Measurements from ENCODE around the gene KRTAP5-6.
"Not testable (repeated sequence)": the region's sequence is repeated elsewhere in the genome, so short reads cannot be mapped to it uniquely, and the experiment has no call there.

KRTAP5-6 gene

DNA sequence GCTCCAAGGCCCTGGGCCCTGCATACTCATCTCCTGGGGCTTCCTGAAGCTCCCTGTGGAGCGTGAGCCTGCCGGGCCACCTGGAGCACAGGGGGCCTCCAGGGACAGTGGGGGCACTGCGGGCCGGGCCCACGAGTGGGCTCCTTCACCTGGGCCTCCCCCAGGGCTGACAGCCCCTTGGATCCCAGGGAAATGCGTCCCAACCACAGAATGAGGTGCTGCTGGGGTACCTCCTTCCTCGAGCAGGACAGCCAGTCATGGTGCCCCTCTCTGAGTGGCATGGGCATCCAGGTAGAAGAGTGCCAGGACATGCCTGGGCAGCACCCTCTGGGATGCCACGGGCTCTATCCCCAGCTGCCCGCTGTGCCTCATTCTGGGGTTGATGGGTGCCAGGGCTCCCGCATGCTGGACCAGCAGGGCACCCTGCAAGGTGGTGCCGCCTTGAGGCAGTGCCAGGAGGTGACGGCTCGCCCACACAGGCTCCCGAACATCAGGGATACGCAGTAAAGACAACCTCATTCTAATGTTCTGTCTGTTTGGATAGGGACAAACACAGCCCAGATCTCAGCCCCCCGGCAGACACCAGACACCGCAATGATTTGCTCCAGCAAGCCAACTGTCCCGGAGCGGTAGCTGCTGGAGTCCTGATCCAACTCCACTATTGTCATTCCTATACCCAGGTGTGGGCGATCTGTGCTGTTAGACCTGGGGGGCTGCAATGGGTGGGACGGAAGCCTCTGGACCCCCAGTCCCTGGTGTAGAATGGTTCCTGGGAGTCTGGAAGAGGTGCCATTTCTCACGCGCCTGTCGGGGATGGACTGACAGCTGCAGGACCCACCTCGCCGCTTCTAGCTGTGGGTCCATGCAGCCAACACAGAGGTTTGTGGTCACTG lies 41.6 kb upstream of the KRTAP5-6 start:
- TF ChIP-seq GATA1 (IDR thresholded peaks at IDR 0.05; ENCODE audit: low read depth, low read length) = no peak
- TF ChIP-seq POLR2A (IDR thresholded peaks at IDR 0.05; ENCODE audit: low read length) = no peak
- DNase-seq = no peak

- DNase-seq = no peak
- no peak for TF ChIP-seq GATA1 (IDR thresholded peaks at IDR 0.05; ENCODE audit: low read depth, low read length)
These were observed 40.9 kb upstream of the KRTAP5-6 start for GRCh38 chr11:1656061-1656441.

DNA sequence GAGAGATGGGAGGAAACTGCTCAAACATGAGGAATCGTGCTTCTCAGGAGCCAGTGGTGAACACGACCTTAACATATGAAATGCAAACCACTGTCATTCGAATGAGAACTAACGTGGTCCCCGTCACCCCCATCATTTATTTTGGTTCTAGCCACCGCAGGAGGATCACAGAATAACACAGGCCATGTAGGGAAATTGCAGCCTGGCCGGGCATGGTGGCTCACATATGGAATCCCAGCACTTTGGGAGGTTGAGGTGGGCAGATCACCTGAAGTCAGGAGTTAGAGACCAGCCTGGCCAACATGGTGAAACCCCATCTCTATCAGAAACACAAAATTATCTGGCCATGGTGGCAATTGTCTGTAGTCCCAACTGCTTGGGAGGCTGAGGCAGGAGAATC lies 40.3 kb upstream of the KRTAP5-6 start:
- TF ChIP-seq GATA1 (IDR thresholded peaks at IDR 0.05; ENCODE audit: low read depth, low read length) = no peak
- TF ChIP-seq POLR2A (IDR thresholded peaks at IDR 0.05; ENCODE audit: low read length) = no peak
- DNase-seq = no peak

GRCh38 chr11:1659506-1659905 lies 37.5 kb upstream of the KRTAP5-6 start:
- TF ChIP-seq POLR2A (IDR thresholded peaks at IDR 0.05; ENCODE audit: low read length) = no peak
- TF ChIP-seq GATA1 (IDR thresholded peaks at IDR 0.05; ENCODE audit: low read depth, low read length) = no peak

DNA sequence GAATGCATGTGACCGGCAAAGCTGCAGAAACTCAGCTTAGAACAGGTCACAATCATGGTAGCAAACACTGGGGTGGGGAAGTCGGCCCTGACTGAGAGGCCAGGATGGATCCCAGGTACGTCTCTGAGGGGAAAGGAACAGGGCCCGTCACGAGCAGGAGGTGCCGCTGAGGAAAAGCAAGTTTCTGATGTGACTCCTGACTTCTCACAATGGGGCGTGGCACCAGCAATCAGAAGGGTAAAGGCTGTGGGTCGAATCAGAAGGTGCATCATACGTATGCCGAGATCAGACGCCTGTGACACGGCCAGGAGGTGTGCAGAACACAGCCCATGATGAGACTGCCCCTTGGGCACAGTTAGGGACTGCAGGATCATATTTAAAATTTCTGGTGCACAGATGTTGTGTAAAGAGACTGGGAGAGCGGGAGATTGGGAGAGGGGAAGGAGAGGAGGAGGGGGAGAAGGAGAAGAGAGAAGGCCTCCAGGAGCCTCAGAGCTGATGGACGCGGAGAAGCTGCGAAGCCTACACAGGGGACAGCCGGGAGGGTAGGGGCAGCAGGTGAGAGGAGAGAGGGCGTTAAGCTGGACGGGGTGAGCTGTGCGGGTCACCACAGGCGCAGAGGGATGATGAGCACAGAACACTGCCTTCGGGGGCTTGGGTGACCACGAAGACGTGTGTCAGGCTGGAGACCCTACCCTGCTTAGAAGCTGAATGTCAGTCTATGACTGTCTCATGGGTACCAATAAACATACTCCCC lies 36.7 kb upstream of the KRTAP5-6 start:
- DNase-seq = no peak
- TF ChIP-seq GATA1 (IDR thresholded peaks at IDR 0.05; ENCODE audit: low read depth, low read length) (no peak), POLR2A (IDR thresholded peaks at IDR 0.05; ENCODE audit: low read length) (no peak)

More at GRCh38 chr11:1659506-1659905, 37.5 kb upstream of the KRTAP5-6 start:
- DNase-seq = no peak

DNA sequence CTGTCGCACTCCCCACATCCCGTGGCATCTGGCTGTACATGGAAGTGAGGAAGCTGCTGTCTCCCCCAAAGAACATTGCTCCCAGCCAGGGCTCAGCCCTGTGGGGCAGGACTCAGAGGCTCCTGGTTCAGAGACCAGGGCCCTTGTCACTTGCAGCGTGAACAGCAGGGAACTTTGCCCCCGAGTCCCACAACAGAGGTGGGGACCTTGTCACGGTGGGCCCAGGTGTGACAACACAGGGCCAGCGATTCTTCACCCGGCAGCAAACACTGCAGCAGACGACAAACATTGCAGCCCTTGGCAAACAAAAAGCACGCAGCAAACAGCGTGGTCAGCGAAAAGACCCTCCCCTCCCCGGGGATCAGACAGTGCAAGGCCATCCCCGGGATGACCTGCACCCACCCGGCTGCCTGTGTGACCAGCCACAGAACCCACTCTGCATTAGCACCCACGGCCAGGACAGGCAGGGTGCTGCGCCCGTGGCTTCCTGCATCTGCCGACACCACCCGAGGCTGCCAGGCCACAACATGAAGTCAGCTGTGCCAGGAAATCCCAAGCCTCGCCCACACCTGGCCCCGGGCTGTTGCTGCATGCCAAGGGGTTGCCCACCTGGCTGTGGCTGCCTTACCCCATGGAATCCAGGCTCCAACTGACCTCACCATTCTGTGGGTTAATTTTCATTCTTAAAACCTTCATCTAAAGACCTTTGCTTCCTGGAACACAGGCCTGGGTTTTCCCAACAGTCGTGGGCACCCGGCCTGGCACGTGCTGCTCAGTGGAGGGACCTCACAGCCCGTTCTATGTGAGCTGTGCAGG lies 35.3 kb upstream of the KRTAP5-6 start:
- DNase-seq = not testable (repeated sequence)

GRCh38 chr11:1662699-1663283 lies 34.2 kb upstream of the KRTAP5-6 start:
- not testable (repeated sequence) for DNase-seq

- TF ChIP-seq GATA1 (IDR thresholded peaks at IDR 0.05; ENCODE audit: low read depth, low read length) = no peak
- TF ChIP-seq POLR2A (IDR thresholded peaks at IDR 0.05; ENCODE audit: low read length) = no peak
- DNase-seq = no peak
These were observed 31.7 kb upstream of the KRTAP5-6 start for GRCh38 chr11:1665313-1665712.

DNA sequence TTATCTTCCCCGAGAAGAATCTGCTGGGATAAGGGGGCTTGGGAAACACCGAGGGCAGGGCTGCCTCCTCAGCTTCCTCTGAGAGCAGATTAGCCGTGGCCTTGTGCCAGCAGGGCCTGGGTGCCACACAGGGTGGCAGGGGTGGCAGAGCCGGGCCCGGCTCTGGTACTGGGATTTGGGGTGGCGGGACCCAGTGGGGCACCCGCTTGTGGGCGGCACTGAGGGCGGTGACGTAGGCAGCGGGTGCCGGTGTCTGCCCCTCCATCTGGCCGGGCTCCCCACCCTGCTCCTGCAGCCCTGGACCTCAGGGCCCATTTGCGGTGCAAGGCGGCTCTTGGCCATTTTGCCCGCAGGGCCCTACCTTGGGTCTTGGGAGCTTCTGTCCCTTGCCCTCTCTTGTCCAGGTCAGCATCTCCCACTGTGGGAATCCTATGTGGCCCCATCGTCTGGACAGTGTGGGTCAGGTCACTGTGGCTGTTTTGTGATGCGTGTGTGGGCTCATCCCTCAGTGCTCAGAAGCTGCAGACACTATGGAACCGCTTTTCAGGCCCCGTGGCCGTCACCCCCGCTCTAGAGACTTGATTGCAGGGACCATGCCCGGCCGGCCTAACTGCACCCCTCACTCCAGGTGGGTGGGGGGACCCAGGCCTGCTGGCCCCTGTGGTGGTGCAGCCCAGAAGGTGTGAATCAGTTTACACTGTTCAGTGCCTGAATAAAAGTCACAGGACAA lies 29.7 kb upstream of the KRTAP5-6 start:
- TF ChIP-seq GATA1 (IDR thresholded peaks at IDR 0.05; ENCODE audit: low read depth, low read length) (no peak), POLR2A (IDR thresholded peaks at IDR 0.05; ENCODE audit: low read length) (no peak)
- DNase-seq = no peak

DNA sequence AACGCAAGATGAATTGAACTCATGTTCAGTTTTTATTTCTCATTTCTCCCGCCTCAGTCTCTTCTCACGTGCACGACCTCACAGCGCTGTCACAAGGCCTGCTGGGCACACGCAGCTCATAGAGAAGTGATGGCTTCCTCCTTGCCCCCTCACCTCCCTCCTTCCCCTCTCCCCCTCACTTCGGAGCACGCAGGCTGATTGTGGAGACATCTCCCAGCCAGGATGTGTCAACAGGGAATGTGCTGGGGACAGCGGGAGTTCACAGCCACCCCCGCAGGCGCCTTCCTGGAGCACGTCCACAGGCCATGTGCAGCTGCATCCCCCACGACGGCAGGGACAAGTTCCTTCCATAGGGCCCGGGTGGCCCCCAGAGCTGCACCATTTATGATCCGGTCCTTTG lies 29.1 kb upstream of the KRTAP5-6 start:
- no peak for TF ChIP-seq GATA1 (IDR thresholded peaks at IDR 0.05; ENCODE audit: low read depth, low read length)
- TF ChIP-seq POLR2A (IDR thresholded peaks at IDR 0.05; ENCODE audit: low read length) = no peak
- no peak for DNase-seq

GRCh38 chr11:1668911-1669473 lies 28.0 kb upstream of the KRTAP5-6 start:
- DNase-seq = no peak
- no peak for TF ChIP-seq GATA1 (IDR thresholded peaks at IDR 0.05; ENCODE audit: low read depth, low read length)
- TF ChIP-seq POLR2A (IDR thresholded peaks at IDR 0.05; ENCODE audit: low read length) = no peak

- no peak for DNase-seq
- TF ChIP-seq GATA1 (IDR thresholded peaks at IDR 0.05; ENCODE audit: low read depth, low read length) (no peak), POLR2A (IDR thresholded peaks at IDR 0.05; ENCODE audit: low read length) (no peak)
These were observed 27.3 kb upstream of the KRTAP5-6 start for GRCh38 chr11:1669546-1670218.

DNA sequence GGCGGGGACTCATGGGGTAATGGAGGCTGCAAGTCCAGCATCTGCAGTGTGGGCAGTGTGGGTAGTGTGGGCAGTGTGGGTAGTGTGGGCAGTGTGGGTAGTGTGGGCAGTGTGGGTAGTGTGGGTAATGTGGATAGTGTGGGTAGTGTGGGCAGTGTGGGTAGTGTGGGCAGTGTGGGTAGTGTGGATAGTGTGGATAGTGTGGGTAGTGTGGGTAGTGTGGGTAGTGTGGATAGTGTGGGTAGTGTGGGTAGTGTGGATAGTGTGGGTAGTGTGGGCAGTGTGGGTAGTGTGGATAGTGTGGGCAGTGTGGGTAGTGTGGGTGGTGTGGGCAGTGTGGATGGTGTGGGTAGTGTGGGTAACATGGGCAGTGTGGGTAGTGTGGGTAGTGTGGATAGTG lies 26.5 kb upstream of the KRTAP5-6 start:
- DNase-seq = not testable (repeated sequence)

Data from erythroblast (primary cell).